NCI-H1694 treated with DMSO at 0.1 percent for 48 hours (cell line): Measurements from ENCODE around the gene NT5C1A.

Source experiments
- DNase-seq: peaks from one replicate; lab custom pipeline; 2025; lab: John Stamatoyannopoulos, UW

NT5C1A gene

GRCh38 chr1:39689635-39690034, 17.7 kb upstream of the NT5C1A start:
- DNase-seq = peak; percentile 96

- no peak for DNase-seq
Measured at GRCh38 chr1:39689214-39689613, 17.3 kb upstream of the NT5C1A start.

- no peak for DNase-seq
Measured at GRCh38 chr1:39688706-39689105, 16.8 kb upstream of the NT5C1A start.

GRCh38 chr1:39687243-39687642, 15.3 kb upstream of the NT5C1A start:
- no peak for DNase-seq

GRCh38 chr1:39685071-39685470, 13.2 kb upstream of the NT5C1A start:
- DNase-seq = peak; percentile 99

GRCh38 chr1:39684313-39684664, 12.4 kb upstream of the NT5C1A start:
- DNase-seq = no peak

- no peak for DNase-seq
Measured at GRCh38 chr1:39683591-39684312, 11.8 kb upstream of the NT5C1A start.

GRCh38 chr1:39681999-39682398, 10.1 kb upstream of the NT5C1A start:
- no peak for DNase-seq

- no peak for DNase-seq
Measured at GRCh38 chr1:39681294-39681693, 9.4 kb upstream of the NT5C1A start.

GRCh38 chr1:39680751-39681150, 8.8 kb upstream of the NT5C1A start:
- no peak for DNase-seq

GRCh38 chr1:39679821-39680220, 7.9 kb upstream of the NT5C1A start:
- no peak for DNase-seq

GRCh38 chr1:39678889-39679288, 7.0 kb upstream of the NT5C1A start:
- DNase-seq = no peak

GRCh38 chr1:39677645-39678044, 5.7 kb upstream of the NT5C1A start:
- no peak for DNase-seq

GRCh38 chr1:39676948-39677548, 5.1 kb upstream of the NT5C1A start:
- no peak for DNase-seq

- DNase-seq = no peak
Measured at GRCh38 chr1:39675220-39675619, 3.3 kb upstream of the NT5C1A start.

- DNase-seq = no peak
Measured at GRCh38 chr1:39673215-39673614, 1.3 kb upstream of the NT5C1A start.

GRCh38 chr1:39672551-39672947, 642 bp upstream of the NT5C1A start:
- peak; percentile 100 for DNase-seq

- DNase-seq = peak; percentile 99
Measured at GRCh38 chr1:39671433-39671792, 494 bp downstream of the NT5C1A start.

GRCh38 chr1:39670689-39671088, 1.2 kb downstream of the NT5C1A start:
- DNase-seq = no peak

GRCh38 chr1:39668894-39669293, 3.0 kb downstream of the NT5C1A start:
- DNase-seq = no peak

- DNase-seq = no peak
Measured at GRCh38 chr1:39668111-39668510, 3.8 kb downstream of the NT5C1A start.

GRCh38 chr1:39666772-39667171, 5.1 kb downstream of the NT5C1A start:
- DNase-seq = no peak

GRCh38 chr1:39663559-39663958, 8.3 kb downstream of the NT5C1A start:
- no peak for DNase-seq

- DNase-seq = no peak
Measured at GRCh38 chr1:39662861-39663260, 9.0 kb downstream of the NT5C1A start.
